NCI-H1694 (cell line): ENCODE results near the gene PPFIA2.

Experiments
- DNase-seq: peaks from one replicate; lab custom pipeline; 2025; lab: John Stamatoyannopoulos, UW

PPFIA2 gene

DNA sequence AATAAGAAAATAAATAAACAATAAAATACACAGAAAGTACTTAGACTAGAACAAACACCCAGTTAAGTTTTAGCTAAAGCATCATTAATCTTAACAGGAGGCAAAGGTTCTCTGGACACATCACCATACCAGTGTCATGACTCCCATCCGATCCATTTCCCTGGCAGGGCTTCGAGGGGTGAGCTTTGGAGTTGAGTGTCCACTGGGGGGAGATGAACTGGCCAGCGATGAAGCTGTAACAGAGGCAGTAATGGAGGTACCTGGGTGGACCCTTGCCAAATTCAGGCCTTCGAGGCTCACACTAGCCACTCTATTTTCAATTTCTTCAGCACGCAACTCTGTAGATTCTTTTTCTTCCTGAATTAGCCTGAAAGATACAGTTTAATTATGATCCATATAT is 411.7 kb downstream of the PPFIA2 start:
- DNase-seq: no peak

GRCh38 chr12:81340910-81341309 is 418.2 kb downstream of the PPFIA2 start:
- no peak for DNase-seq

GRCh38 chr12:81339071-81339470 is 420.1 kb downstream of the PPFIA2 start:
- no peak for DNase-seq

GRCh38 chr12:81337886-81338285 is 421.3 kb downstream of the PPFIA2 start:
- no peak for DNase-seq

DNA sequence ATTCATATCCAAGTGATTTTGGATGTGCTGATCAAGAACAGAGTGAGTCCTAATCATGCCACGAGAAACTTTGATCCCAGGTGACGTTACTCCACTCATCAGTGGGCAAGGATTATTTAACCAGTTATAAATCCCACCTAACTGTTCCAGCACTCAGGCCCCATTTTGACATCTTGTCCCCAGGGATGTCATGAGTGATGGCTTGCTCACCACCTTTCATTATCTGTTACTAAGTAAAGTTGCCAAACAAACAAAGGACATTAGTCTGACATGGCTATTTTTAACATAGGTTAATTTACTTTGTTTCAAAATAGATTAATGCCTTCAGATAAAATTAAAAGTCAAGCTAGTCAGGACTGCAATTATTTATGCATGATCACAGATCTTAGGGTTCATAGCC is 425.3 kb downstream of the PPFIA2 start:
- DNase-seq: no peak

GRCh38 chr12:81332054-81332453 is 427.1 kb downstream of the PPFIA2 start:
- no peak for DNase-seq

DNA sequence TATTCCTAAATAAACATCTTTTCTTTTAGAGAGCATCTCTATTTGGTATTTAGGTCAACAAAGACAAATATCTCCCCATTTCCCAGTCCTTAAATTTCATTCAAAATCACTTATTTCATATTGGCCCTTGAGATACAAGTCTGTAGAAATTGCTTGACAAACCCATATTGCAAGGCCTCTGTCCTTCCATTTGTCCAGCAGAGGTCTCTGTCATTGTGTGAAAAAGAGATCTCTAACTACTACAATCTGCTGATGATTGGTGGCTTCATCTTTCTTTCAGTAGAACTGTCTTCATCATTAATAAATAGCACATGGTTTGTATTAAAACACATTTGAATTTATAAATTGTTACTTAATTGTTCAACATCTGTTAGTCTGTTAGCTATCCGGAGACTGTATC is 428.7 kb downstream of the PPFIA2 start:
- DNase-seq: no peak

DNA sequence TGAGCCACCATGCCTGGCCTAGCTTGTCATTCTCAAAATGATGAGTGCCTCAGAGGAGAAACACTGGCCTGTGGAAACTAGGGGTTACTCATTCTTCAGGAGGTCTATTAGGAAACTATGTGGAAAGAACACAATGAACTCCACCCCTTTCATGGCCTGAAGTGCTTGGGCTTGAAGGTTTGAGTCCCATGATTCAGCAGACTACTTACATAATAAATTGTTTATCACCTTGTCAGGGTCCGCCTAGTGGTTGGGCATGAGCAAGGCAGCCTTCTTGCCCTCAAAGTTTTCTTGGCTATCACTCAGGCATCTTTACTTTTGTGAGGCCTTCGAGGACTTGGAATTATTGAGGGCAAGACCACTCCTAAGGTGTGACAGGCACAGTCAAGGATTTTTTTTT is 430.1 kb downstream of the PPFIA2 start:
- no peak for DNase-seq

- no peak for DNase-seq
Observed at GRCh38 chr12:81327425-81327824, 431.7 kb downstream of the PPFIA2 start.

GRCh38 chr12:81325086-81325485 is 434.1 kb downstream of the PPFIA2 start:
- no peak for DNase-seq

DNA sequence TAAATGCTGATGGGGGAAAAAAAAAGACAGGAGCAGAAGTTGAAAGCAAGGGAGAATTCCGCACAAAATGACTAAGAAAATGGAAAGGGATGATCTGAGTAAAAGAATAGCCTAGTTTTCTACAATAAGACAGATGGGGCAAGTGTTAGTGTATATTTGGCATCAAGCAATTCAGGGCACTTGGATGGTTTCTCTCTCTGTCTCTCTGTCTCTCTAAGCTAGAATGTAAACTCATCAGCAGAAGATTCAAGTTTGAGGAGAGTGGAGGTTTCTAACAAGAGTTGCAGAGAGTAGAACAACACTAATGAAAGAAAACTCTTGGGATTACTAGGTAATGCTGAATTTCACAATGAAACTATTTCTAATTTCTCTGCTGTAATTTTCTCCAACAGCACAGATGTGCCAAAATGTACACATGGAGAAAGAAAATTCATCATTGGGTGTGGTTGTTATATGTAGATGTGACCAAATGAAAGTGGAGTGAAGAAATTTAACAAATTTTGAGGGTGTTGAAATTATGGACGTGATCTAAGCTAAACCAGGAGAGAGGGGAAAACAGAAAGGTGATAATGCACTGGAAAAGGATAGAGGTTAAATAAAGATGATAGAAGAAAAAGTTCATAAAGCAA is 444.1 kb downstream of the PPFIA2 start:
- DNase-seq: no peak

DNA sequence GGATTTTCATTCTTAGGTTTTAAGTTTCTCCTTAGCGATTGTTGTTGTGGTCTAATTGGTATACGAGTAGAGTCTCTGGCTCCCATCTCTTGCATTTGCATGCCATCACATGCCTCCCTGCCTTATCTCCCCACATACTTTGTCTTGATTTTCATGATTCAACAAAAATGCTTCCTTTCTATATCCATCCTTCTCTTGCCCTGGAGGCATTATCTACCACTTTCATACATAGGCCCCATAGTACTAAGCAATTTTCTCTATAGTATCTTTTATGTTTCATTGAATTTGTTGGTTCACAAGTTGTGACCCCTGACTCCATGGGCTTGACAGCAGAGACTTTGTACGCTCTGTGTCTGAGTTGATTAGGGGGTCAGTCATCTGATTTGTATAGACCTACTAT is 455.2 kb downstream of the PPFIA2 start:
- no peak for DNase-seq

- no peak for DNase-seq
Observed at GRCh38 chr12:81300454-81300853, 458.7 kb downstream of the PPFIA2 start.

DNA sequence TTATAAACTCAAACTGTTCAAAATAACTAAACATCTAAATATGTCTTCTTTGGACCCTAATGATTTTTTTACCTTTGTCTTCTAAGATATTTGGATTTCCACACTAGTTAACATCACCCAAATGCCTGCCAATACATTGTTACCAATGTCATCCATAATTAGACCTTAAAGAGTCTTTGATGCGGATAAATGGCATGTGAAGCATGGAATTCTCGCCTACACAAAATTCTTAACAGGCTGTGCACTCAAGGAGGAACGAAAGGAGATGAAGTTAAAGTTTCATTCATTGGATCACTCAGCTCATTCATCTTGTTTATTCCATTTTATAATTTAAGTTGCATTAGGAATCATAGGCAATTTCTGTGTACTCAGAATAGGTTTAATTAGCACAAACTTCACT is 461.5 kb downstream of the PPFIA2 start:
- DNase-seq: no peak

DNA sequence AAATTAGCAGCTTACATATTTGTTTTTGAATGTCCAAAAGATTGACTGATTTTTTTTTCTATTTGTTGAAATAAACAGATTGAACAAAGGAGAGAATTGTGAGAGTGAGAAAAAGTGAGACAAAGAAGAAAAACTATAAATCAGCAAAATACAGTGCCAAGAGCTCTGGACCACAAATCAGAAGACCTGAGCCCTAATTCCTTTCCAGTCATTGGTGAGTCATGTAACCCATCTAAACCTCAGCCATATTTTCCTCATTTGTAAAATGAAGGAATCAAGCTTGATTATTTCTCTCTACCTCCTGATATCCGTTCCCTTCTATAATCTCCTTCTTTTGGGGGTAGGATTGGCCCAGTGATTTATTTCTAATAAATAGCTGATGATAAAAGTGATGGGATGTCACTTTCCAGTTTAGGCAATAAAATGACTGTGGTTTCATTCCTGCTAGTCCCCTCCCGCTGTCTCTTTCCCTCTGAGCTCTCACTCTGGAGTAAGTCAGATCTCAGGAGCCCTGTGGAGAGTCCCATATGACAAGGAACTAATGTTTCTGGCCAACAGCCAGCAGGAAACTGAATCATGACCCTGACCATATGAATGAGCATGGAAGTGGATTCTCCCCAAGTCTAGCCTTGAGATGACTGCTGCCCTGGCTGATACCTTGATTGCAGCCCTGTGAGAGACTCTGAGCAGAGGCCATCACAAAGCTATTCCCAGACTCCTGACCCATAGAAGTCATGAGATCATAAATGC is 462.4 kb downstream of the PPFIA2 start:
- DNase-seq: no peak

DNA sequence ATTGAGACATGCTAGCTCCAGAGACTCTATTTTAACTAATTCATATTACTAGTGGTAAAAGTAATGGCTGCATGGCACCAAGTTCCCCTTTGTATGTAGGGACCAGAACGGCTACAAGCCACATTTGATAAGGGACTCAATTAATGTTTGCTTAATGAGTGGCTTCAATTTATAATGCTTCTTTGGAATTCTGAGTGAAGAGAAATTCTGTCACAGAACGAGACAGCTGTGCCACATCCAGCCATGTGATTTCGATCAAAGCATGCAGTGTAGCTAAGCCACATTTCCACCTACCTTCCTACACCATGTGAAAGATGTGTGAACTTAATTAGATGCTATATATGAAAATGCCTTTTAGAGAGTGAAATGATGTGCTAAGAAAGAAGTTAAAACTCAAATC is 463.9 kb downstream of the PPFIA2 start:
- no peak for DNase-seq

DNA sequence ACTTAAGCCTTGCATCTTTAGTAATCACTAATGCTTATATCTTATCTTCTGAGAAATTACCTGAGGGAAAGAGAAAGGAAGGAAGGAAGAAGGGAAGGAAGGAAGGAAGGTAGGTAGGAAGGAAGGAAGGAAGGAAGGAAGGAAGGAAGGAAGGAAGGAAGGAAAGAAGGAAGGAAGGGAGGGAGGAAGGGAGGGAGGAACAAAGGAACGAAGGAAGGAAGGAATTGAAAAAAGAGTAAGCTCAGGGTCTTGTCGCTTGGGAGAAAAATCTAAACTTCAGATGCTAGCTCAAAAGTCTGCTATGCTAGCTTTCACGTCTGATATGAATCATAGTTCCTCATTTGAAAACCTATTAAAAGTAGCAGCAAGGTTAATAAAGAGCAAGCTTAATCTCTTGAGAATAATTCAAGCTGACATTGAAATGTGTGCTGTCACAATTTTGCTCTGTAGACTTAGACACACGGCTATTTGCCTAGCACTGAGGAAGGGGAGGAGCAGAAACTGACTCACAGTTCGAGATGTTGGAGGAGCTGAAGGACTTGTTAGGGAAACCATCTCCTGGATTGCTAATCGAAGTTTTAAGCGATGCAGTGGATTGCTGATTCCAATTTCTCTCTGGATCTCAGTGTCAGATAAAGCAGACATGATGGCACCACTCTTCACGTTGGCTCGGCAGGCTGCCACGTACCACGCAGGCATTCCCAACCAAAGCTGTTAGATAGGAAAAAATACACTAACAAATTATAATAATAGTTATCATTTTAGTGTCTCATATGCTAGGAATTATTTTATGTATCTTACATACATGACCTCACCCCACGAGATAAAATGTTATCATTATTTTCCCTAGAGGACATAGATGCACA is 464.6 kb downstream of the PPFIA2 start:
- no peak for DNase-seq

- no peak for DNase-seq
Observed at GRCh38 chr12:81288651-81289050, 470.5 kb downstream of the PPFIA2 start.

- no peak for DNase-seq
Observed at GRCh38 chr12:81284137-81284536, 475.0 kb downstream of the PPFIA2 start.

DNA sequence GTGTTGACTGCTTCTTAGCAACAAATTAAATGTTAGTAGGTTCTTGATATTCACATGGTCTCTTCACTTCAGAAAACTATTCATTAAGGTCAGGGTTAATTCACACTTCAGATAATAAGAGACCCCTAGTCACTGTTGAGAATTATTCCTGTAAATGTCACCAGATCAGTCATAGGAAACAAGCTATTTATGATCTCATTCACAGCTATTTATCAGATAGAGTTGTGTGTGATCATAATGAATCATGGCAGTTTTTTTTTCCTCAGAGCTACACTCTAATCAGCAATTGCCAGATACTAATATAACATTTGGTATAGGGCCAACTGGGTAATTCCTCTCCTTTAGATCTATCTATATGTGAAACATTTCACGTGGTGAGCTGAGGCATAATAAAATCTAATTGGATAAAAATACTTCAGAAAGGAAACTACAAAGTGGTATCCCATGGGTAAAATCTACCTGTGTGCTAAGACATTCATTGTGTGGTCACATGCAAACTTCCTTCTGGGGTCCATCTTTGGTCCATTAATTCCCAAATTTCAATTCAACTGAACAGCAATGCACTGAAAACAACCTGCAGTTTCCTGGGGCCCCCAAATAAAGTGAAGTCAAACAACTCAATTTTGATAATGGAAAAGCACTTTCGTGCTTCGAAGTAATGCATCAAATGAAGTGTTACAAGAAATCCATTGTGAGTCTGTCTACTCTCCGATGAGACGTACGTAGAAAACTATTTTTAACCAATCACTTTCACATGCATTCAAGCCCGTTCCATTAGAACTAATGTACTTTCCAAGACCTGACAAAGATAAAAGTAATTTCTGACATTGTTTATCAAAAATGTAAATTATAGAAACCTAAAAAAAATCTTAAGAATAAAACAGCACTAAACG is 484.3 kb downstream of the PPFIA2 start:
- DNase-seq: no peak

GRCh38 chr12:81270385-81270784 is 488.8 kb downstream of the PPFIA2 start:
- DNase-seq: no peak

DNA sequence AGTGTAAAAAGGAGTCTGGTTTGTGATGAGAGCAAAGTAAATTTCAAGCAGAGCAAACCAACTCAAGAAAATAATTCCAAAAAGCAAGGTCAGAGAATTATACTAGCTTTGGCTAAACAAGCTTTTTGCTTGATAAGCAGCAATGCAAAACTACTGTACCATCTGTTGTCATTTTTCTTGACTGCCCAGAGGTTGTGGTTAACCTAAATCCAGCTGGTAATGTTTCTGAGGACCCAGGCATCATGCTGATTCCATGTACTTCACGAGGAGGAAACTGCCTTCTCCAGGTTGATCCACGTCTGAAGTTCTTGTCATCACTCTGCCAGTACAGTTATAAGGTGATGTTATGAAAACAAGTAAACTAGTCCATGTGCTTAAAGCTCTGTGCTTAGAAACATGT is 496.1 kb downstream of the PPFIA2 start:
- DNase-seq: no peak
